ENCODE data around the gene NFKBIA.

DNA sequence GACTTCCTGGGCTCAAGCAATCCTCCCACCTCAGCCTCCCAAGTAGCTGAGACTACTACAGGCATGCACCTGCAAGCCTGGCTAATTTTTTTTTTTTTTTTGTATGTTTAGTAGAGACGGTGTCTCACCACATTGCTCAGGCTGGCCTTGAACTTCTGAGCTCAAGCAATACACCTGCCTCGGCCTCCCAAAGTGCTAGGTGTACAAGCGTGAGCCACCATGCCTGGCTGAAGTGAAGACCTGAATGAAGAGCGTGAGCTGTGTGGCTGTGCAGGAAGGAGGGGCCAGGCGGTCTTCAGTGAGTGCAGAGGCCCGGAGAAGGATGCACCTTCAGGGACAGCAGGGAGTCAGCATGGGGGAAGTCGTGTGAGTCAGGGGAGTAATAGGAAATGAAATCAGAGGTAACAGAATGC lies 14.9 kb upstream of the NFKBIA start:
- TF ChIP-seq, protein P1, sequence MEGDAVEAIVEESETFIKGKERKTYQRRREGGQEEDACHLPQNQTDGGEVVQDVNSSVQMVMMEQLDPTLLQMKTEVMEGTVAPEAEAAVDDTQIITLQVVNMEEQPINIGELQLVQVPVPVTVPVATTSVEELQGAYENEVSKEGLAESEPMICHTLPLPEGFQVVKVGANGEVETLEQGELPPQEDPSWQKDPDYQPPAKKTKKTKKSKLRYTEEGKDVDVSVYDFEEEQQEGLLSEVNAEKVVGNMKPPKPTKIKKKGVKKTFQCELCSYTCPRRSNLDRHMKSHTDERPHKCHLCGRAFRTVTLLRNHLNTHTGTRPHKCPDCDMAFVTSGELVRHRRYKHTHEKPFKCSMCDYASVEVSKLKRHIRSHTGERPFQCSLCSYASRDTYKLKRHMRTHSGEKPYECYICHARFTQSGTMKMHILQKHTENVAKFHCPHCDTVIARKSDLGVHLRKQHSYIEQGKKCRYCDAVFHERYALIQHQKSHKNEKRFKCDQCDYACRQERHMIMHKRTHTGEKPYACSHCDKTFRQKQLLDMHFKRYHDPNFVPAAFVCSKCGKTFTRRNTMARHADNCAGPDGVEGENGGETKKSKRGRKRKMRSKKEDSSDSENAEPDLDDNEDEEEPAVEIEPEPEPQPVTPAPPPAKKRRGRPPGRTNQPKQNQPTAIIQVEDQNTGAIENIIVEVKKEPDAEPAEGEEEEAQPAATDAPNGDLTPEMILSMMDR (IDR thresholded peaks at IDR 0.05; ENCODE audit: borderline replicate concordance, extremely low read depth, low read length, poor library complexity, severe bottlenecking) = no peak
- no peak for TF ChIP-seq EZH2 (IDR thresholded peaks at IDR 0.05; ENCODE audit: borderline replicate concordance, low read depth, low read length, severe bottlenecking)

Data from DND-41 (cell line).